Measurements from ENCODE around the gene ZIC1.

The ZIC1 gene

DNA sequence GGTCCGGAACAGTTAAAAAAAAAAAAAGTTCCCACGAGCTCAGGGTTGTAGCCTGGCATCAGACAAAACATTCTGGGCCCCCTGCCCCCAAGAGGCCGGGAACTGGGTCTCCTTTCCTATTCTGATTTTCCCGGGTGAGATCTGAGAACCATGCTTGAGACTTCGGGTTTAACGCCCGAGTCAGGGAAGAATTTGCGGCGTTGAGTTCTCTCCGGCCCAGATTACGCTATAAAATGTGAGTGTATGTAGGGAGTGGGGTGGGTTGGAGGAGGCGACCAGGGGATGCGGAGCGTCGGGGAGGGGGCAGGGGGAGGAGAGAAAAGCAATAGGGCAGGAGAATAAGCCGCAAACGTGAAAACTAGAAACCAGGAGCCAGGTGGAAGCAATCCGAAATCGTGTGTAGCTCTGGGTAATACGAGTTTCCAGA is 2.7 kb downstream of the ZIC1 start:
- no peak for DNase-seq

DNA sequence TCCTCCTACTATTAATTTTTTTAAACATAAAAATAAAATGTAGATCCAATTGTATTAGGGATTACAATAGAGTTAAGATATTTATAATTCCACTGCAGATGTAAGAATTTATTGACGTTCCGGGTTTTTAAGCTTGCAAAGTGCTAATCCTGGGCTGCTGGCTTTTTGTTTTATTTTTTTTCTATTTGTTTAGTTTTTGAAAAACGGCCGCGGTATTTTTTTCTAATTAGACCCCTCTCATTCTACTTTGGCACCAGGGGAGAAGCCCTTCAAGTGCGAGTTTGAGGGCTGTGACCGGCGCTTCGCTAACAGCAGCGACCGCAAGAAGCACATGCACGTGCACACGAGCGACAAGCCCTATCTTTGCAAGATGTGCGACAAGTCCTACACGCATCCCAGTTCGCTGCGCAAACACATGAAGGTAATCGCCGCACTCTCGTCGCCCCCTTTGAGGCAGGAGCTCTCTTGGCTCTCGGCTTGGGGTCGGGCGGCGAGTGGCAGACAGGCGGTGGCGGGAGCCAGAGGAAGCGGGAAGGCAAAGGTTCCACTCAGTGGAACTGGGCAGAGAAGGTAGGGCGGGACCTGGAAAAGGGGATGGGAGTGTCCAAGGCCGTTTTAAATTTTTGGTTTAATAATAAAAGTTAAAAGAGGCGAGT is 3.2 kb downstream of the ZIC1 start:
- DNase-seq, result no peak

DNA sequence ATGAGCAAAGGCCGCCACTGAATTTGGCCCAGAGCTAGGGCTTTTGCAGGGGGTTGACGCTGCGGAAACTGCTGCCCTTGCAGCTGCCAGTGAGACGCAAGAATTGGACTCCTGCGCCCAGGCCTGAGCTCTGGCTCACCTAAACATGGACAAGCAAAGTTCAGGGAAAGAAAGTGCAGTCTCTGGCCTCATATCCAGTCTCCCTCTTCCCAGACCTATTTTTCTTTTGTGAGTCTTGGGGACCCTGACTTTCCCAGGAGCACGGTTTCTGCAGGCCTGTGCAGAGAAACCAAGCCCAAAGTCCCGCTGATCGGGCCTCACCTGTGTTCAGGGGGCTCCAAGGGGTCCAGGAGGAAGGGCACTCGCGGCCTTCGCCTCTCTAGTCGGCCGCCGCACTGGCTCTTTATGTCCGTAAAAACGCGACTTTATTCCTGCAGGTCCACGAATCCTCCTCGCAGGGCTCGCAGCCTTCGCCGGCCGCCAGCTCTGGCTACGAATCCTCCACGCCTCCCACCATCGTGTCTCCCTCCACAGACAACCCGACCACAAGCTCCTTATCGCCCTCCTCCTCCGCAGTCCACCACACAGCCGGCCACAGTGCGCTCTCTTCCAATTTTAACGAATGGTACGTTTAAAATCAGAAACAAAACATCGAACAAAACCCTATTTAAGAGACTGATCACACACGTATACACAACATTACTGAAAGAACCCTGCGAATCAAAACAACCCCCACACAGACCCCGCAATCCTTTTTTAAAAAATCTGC is 3.9 kb downstream of the ZIC1 start:
- DNase-seq, result no peak

DNA sequence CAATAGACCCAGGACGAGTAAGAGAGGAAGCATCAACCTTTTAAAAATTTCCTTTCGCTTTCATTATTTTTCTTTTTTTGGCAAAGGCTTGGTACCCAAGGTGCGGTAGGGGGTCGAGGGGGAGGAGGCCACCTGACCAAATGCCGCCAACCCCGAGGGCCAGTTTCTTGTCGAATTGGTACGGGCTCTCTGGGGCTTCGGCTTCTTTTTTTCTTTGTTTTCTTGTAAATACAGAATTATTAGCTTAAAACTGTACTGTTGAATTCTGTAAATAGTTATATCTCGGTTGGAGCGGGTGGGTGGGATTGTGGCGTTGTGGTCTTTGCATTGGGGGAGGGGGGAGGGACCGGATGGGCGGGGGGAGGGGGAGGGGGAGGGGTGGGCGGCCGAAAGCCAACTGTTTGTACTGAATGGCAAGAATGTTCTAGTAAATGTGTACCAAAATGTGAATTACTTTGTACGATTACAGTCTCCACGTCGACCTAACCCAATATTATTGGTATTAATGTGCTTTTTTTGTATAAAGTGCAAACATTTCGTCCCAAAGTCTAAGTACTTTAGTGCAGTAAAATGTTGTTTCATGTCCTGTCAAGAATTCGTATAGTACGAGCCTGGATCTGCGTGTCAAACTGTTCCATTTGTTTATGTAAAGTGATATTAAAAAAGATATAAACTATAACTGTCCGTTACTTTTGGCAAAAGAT is 4.7 kb downstream of the ZIC1 start:
- DNase-seq, result no peak

DNA sequence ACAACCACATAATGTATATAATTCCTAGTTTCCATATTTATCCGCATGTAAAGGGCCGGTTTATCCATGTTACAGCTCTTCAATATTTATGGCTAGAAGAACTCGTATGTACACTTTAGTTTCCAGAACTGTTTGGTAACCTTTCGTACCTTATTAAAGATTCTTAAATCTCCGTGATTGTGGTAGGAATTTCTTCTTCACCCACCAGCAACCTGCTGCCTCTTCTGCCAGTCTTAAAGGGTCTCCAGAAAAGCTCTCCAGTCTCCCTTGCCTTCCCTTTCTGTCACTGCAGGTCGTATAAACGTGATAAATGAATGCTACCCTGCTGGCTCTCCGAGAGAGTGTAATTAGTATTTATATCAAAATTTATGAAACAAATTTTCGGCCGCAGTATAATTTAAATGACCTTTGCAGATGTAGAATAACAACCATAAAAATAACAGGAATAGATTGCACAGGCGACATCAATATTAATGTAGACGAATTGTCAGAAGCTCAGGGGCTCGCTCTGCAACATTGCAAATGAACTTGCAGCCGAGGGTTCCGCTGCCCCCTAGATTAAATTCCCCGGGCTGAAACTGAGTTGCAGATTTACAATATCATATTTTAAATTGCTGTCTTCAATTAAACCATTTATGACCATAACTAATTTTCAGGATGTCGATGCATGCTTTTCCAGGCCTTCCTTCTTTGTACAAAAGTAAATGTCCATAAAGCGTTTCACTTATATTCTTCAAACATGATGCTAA is 5.4 kb downstream of the ZIC1 start:
- DNase-seq, result no peak

DNA sequence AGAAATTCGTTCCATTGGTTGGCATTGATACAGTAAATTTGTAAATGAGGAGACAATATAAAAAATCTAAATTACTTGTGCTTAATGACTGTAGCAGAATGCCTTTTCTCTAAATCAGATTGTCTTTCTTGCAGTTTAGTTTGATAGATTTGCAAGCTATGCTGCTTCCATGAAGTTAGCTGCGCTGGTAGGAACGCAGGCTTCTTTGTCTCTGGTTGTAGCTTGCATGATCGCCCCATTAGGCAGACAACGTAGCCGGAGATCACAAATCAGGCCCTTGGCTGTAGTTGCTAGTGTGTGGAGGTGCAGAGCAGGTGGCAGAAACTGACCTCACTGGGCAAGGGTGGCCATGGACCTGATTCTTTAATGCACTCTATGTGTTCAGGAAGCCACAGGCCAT is 6.1 kb downstream of the ZIC1 start:
- no peak for DNase-seq

DNA sequence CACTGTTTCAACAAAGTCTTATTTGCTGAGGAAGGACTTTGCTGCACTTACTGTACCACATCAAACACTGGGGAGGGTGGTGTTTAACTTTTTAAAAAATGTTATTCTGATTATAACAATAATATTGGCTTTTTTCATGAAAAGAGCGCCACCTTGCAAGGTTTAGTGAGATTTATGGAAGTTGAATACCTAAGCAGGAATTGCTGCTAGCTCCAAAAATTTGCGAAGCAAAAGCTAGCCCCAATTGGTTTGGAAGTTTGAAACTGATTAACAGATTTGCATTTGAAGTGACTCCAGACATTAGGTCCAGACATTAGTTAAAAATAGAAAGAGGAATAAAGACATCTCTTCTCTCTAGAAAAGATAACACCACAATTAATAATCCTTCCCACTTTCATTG is 6.7 kb downstream of the ZIC1 start:
- no peak for DNase-seq

DNA sequence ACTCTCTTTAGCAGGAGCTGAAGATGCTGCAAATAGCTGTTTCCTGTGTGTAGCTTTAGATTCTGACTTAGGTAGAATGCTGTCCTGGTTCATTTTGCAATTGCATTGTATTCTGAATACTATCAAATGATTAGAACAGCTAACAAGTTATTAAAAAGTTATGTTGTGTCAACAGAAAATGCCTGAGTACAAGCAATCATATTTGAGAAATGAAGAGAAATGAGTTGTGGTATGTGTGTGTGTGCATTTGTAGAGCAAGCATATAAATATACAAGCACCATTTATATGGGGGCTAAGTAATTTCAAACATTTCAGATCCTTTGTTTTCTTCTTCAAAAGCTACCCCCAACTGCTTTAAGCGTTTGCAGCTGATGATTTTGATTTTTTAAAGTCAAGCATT is 7.8 kb downstream of the ZIC1 start:
- DNase-seq, result no peak

DNA sequence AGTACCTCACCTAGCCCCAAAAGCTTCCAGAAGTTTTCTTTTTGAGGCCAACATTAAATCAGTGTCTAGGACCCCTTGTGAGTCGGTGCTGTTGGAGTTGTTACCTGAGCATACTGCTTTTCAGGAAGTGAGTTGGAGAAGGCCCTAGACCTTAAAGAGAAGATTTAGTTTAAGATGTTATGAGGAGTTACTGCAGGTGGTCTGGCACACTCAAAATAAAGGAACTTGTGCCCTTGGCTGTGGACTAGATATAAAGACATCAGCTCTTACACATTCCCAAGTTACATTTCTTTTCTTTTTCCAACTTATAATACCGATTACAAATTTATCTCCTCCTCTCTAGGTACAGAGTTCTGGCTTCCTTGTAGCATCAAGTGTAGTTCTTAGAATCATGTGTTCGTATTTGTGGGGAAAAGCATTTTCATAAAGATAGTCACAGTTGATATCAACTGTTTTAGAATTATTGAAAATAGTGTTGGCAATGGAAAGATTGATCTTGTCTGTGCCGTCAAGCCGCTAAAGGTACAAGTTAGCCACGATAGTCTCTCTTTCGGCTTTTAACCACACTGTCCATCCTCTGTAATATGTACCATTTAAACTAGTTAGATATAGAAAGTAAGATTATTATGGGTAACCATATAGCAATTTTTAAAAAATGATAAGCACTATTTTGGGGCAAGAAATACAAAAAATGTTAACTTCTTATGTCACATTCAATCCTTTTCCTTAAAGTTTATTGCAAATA is 8.6 kb downstream of the ZIC1 start:
- DNase-seq, result no peak

DNA sequence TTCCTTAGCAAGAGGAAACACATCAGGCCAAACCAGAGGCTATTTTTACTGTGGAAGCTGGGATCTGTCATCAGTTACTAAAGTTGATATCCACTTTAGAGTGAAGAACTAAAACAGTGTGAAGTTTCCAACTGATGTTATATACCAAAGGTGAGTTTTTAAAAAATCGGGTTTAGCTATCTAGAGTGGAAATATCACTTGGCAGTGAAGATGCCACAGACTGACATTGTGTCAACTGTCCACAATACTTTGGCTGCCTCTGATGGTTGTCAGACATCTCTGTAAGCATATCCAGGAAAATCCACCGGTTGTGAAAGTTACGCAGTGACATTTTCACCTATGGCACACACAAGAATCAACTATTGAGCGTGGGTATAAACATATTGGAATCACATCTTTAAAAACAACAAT is 9.2 kb downstream of the ZIC1 start:
- no peak for DNase-seq

DNA sequence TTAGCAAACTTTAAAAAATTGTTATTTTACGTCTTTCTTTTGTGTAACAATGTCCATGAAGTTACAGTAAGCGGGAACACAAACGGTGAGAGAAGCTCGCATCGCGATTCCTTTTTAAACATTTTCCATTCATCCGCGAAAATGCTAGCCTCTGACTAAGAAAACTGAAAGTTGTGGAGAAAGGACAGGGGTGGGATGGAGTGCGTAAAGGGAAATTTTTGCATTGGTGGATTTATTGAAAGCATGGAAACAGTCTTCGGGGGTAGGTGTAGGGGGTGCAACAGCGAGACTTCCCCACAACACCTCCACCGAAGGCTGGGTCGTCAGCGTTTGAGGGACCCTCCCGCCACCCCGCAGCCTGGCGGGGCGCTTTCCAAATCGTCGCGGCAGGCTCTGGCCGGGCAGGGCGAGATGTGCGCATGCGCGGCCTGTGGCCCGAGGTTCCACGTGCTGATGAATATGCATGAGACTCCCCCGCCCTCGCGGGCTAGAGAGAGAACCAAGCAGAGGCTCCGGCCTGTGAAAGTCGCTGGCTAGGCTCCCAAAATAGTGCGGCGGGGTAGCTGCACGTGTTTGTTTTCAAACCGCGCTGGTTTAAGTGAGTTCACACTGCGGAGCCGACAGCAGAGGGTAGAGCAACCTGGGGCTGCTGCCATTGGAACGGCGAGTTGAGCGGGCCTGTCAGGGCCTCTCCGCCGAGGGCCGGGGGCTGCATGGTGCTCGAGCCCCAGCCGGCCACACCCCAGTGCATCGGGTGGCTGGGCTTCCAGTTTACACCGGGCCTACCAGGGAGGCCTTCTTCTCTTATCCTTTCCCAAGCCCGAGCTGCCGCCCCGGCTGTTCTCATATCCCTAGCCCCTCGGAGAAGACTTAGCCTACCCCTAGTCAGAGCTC is 9.9 kb downstream of the ZIC1 start:
- DNase-seq, result no peak

DNA sequence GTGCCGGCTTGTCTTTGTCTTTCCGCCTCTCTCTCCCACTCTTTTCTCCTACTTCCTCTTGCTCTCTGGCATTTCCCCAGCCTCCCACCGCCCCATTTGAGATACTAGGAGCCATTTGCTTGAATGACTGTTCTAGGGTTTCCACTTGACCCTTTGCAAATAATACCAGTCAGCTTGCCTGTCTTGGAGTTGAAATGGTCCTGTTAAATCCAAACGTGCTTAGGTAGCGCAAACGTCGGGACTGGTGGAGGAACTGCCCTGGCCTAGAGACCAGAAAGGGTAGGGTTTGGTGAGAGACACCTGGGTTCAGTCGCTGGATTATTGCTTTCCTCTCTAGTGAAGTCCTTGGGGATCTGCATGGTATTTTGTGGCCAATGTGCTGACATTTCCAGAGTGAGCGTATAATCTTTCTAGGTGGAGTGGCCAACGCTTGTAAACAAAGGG is 10.6 kb downstream of the ZIC1 start:
- no peak for DNase-seq

DNA sequence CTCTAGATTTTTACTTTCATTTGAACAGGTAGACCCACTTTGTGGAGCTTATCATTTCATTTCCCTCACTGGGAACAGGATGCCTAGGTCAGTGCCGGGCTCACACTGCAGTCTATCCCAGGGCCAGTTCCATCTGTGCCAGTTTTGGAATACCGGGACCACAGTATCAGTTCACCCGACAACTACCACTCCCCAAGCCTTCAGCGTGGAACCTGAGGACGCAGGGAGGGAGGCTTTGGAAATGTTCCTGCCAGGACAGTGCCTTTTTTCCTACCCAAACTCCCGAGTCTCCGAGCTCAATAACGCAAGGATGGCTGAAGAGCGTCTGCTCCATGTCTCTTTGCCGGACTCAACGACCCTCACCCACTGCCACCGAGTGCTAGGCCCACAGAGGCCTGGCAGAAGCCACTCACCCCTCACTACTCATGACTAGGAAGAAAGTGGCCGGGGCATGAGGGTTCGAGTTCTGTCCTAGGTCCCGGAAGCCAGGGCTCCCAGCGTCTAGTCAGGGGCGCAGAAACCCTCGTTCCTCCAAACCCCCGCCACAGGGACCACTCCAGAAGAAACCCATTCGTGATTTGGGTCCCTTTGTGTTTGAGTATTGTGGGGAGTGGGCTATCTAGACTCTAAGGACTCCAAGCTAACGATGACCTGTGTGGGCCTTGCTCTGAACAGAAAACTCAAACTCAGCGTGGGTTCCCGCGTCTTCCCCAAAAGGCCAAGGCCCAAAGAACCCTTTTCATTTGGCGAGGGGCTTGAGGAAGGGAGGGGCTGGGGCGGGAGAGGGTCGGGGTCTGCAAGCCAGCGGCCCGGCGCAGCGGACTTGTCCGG is 11.4 kb downstream of the ZIC1 start:
- DNase-seq, result no peak

DNA sequence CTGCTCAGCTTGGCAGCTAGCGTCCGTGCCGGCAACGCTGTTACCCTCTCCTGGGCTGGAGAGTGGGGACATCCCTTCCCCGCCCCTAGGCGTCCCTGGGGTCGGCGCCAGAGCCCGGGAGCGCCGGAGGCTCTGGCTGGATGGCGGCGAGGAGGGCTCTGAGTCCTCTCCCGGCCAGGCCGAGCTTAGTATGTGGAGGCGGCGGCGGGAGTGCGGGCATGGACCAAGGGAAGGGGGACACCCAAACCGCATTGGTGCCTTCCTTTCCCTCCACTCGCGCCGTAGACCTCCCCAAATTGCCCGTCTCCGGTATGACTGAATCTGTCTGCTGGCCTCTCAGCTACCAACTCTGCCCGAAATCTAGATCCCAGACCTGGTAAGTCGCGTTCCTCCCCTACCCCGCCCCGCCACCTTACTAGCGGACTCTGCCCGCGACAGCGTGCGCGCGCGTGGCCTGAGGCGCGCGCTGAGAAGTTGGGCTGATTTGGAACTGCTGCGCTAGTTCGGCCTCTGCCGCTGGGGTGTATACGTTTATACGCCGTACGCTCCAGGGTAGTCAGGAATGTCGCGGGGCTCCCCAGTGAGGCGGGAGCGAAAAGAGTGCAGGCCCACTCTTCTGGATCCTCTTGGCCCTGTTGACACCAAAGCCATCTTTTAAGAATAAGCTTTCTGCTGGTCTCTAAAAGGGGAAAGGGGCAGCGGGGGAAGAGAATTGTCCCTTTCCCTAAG is 12.2 kb downstream of the ZIC1 start:
- no peak for DNase-seq

DNA sequence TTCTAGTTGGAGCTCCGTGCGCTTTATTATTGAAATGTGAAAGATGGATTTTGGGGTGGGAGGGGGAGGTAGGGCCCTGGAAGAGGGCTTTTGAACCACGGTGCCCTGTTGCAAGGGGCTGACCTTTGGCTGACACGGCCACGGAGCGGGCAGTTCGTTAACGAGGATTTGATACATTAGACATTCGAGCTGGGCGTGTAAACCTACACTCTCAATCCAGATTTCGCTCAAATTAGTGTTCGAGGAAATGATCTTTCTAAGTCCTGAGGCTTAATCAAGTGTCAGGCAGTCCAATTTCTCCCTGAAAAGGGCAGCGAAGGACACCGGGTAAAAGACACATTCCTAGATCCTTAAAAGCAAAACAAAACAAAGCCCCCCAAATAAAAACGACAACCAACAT is 13.0 kb downstream of the ZIC1 start:
- no peak for DNase-seq

DNA sequence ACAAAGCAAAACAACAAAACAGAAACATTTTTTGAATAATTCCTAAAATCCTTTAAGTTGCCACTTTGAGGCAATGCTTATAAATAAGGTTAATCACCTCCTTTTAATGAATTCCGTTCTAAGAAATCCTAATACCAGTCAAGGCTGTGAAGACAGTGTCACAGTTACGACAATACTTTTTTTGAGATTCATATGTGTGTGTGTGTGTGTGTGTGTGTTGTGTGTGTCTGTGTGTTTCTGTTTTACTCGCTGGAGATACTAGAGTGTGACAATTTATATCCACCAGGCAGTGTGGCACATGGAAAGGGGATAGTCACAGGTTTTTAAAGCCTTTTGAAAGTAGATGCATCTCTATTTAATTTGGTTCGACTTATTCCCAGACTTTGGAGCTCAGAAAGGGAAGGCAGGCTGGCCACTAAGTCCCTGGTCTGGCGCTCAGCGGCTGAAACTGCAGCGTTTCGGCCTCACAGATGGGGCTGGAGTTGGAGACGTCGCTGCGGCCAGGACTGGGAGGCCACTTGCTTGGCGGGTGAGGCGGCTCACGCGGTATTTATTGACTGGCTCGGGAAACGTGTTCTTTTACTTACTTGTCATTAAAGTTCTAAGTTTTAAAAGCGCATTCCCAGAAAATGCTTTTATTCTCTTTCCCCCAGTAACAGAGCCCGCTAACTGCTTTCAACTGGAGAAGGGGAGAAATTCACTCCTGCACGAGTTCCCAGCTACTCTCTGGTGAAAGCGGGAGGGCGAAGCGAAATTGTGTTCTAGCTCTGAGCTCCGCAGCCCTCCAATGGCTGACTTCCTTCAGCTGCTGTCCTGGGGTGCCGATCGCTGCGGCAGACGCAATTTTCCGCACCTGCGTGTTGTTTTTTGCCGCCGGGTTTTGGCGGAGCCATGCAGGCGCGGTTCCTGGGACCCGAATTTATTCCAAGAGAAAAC is 13.7 kb downstream of the ZIC1 start:
- DNase-seq, result no peak

DNA sequence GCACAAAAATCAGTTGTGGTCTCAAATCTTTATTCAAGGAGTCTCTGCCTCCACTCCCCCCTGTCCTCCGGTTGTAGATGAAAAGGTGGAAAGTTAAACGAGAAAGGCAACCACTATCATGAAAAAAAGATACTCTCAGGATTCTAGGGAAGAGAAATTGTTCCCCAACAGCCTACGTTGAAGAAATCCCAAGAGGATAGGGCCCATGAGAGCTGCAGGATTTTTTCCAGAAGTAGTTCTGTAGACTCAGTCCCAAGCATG is 14.3 kb downstream of the ZIC1 start:
- DNase-seq, result no peak

DNA sequence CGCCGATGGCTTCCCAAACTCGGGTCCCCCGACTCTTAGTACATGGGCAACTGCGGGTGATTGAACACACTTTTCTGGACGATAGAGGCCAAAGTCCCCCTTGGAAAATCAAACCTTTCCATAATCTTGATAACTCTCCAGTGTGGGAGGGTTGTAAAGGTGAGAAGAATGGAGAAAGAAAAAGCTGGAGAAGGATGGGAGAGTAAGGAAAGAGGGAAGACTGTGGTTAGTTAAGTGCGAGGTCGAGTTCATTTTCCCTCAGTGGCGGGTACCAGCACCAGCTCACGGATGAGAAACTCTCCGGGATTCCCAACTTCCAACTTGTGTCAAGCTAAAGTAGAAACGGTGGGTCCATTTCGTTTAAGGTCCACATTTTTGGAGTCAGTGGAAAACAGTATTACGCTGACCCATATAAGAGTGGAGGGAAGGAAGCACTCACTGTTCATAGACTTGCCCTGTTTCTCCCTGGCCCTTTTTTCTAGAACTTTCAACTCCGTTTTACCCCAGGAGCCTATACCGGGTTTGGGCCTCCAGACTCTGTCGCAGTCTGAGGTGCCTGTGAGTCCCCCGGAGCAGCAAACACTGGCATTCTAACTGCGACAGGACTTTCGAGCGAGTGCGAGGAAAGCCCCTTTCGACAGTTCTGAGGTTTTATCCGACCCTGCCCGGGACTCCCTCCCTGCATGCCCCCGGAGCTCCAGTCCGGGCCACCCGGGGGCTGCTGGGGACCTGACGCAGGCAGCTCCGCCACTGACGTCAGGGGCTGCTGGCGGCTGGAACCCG is 14.8 kb downstream of the ZIC1 start:
- DNase-seq, result no peak
